GM21717 (cell line): Measurements from ENCODE around the gene TUBGCP6.

Experiments used
- ATAC-seq: cut with Tn5 transposase; IDR thresholded peaks from one replicate; pipeline ENCODE4 v1.9.1; 2021; ENCODE audit warnings: mild to moderate bottlenecking, moderate library complexity; ENCODE audit not compliant: unreplicated experiment

TUBGCP6 gene

DNA sequence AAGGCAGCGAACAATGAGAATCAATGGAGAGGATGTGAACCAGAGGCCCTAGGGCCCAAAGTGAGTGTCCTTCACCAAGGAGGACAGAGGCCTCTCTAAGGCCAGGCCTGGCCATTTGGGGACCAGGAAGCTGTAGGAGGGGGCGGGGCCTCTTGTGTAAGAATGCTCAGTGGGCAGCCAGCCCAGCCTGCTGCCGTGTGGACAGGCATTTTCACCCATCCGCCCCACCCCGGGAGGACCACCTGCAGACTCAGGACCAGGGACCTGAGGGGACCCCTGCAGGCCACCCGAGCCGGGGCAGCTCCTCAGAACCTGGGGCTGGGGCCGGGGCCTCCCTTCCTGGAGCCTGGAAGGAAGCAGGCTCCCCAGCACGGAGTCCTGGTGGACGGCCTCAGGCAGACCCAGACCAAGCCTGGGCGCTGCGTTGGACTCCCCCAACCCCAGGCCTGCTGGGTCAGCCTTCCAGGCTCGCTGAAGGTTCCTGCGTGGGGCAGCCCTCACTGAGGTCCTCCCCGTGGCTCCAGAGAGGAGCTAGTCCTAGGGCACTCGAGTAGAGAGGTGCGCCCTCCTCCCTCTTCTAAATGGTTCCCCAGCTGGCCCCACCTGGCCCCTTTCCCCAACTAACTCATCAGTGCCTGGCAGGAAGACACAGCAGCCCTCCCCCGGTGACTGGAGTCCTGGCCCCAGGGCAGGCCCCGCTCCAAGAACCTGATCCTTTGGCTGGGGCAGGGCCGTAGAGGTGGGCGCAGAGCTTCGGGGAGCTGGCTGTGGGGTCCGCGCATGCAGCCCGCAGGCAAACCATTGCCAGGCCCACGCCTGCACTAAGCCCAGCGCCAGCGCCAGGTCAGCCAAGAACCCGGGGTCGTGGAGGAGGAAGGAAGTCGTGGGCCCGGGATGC, 60.6 kb downstream of the TUBGCP6 start:
- no peak for ATAC-seq

DNA sequence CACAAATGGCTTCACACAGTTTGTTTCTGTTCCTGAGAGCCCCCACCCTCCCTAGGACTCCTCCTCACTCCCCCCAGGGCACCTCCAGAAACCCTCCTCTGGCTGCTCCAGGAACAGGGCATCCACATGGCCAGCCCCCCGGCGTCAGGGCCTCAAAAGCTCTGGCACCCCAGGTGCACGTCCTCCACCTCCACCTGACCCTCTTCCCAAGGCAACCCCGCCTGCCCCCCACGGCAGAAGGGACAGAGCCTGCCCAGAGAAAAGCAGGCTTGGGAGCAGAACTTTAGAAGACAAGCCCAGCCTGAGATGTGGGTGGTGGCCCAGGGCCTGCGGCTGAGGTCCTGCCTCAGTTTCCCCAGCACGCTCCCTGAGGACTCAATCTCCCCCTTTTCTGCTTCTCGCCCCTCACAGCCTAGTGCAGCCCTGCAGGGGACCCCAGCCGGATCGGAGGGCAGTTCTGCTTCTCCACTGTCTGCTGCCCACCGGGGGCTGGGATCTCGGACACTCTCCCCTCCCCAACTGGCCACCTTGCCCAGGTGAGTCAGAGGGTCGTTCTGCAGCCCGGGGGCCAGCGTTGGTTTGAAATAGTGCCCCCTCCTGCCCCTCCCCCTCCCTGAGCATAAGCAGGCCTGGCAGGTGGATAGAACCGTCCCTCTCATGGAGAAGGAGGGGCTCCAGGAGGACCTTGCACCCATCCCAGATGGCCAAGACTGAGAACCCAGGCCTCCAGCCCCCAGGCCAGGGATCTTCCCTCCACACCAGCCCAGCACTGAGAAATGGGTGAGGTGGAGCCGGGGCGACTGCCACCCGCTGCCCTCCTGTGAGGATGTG, 61.5 kb downstream of the TUBGCP6 start:
- ATAC-seq, result no peak

DNA sequence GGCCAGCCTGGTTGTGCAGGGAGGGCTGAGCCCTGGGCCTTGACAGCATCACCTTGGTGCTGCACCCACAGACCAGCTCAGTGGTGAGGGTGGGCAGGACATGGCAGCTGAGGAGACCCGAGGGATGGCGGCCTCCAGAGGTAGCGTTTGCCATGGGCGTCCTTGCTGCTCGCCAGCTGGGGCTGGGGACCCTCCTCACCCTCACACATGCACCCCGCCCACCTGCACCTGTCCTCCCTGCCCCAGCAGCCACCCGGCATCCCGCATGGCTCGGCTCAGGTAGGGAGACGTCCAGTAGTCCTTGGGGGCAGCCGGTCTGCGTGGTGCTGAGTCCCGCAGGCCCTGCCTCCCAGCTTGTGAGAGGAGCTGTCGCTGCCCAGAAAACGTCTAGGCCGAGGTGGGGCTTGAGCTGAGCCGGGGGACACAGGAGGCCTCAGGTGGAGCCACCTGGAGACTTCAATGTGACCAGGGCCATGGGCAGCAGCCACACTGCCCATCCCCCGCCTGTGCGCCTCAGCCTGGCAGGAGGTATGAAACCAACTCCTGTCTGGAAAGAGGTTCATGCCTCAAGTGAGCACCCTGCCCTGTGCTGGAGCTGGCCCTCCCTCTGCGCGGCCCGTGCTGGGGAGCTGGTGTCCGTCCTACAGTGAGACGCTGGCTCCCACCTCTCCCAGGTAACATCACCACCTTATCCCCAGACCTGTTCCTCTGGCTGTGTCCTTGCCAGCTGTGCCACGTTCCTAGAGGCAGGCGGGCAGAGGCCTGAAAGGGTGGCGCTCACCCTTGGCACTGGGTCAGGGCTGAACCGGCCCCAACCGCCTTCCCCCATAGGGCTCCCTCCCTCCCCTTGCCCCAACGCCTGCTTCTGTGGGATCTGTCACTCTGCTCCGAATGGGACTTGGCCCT, 62.4 kb downstream of the TUBGCP6 start:
- no peak for ATAC-seq

DNA sequence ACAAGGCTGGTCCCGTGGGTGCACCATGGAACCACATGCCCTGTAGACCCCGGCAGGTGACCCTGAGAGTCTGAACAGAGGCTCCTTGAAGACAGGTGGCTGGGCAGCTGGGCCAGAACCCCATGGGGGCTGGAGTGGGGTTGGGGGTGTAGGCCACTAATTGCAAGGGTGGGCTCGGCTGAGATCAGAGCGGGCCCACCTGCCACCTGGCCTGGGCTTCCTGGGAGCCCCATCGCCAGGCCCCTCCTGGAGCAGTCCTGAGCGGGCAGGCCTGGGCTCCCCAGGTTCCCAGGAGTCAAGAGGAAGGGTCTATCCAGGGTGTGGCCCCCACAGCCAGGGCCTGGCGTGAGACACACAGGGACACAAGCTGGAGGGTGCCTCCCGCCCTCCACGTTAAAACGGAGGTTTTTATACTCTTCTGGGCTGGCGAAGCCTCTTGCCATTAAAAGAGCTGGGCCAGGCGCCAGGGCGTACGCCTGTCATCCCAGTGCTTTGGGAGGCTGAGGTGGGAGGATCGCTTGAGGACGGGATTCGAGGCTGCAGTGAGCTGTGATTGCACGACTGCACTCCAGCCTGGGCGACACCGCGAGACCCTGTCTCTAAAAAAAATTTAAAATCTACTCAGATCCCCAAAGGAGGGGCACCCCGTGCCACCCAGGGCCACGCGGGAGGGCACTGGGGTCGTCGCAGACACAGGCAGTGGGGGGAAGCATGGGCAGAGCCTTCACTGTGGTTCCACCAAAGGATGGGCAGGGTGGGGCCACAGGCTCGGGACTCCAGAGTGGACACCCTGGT, 63.9 kb downstream of the TUBGCP6 start:
- ATAC-seq, result no peak

DNA sequence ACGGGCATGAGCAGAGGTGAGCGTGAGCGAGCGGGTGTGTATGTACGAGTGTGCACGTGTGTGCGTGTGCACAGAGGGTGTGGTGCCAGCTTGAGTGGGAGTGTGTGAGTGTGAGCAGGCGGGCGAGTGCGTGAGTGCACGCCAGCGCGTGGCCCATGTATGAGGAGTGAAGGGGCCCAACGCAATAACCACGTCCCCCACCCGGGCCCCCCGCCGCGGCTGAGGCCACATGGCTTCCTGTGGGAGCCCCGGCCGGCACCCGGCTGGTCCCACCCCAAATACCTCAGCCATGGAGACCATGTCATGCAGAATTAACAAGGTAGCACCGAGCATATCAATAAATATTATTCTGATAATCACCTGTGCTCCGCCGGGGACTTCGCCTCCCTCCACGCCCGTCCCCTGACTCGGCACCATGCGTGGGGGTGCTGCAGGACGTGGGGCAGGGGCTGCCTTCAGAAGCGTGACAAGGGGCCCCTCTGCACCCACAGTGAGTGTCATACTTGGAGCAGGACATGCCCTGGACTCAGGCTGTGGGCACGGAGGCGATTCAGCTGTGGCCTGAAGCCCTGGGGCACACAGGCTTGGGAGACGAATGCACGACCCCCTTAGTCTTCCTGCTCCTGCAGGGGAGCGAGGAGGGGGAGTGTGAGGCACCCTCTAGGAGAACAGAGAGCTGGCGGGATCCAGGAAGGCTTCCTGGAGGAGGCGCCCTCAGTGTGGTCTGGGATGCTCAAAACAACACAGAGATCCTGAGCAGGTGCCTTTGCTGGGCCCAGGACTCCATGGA, 64.7 kb downstream of the TUBGCP6 start:
- no peak for ATAC-seq

DNA sequence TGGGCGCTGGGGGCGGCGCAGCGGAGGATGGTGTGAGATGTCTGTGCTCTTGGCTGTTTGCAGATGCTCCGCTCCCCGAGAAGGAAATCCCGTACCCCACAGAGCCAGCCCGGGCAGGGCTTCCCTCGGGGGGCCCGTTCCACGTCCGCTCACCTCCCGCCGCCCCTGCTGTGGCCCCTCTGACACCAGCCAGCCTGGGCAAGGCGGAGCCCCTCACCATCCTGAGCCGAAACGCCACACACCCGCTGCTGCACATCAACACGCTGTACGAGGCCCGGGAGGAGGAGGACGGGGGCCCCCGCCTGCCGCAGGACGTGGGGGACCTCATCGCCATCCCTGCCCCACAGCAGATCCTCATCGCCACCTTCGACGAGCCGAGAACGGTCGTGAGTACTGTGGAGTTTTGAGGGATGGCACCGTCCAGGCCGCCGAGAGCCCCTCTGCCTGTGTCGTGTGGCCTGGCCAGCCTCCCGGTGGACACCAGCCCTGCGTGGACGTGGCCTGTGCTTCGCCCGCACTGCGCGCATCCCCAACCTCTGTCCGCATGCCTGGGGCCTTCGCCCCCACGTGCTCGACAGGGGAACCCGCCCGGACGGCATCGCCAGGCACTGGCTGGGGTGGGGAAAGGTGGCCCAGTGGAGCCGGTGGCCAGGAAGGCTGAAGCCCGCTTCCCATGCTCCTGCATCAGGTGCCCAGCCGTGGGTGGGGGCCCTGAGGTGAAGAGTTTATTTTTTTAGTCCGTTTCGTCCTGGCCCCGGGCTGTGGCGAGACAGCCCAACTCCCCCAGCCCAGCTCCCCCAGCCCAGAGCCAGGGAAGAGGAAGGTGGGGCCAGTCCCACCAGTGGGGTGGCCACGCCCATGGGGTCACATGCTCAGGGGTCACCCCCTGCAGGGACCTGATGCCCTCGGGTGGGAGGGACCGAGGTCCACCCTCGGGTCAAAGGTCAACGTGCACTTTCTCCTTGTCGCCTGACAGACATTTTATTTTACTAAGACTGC, 65.7 kb downstream of the TUBGCP6 start:
- no peak for ATAC-seq

DNA sequence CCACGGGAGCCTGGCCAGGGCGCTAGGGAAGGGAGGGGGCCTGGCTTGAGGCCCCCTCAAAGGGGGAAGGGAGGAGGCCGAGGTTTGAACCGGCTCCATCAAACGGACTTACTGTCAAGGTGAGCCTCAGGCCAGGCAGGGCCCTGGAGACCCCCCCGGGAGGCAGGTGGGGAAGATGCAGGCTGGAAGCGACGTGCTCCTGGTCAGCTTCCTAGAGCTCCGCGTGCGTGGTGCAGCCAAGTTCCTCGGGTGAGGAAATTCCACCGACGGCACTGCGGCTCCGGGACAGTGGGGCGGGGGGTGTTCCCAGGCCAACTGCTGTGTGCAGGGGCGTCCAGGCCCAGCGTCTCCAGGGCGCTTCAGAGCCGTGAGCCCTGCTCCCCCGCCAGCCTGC, 66.4 kb downstream of the TUBGCP6 start:
- no peak for ATAC-seq

DNA sequence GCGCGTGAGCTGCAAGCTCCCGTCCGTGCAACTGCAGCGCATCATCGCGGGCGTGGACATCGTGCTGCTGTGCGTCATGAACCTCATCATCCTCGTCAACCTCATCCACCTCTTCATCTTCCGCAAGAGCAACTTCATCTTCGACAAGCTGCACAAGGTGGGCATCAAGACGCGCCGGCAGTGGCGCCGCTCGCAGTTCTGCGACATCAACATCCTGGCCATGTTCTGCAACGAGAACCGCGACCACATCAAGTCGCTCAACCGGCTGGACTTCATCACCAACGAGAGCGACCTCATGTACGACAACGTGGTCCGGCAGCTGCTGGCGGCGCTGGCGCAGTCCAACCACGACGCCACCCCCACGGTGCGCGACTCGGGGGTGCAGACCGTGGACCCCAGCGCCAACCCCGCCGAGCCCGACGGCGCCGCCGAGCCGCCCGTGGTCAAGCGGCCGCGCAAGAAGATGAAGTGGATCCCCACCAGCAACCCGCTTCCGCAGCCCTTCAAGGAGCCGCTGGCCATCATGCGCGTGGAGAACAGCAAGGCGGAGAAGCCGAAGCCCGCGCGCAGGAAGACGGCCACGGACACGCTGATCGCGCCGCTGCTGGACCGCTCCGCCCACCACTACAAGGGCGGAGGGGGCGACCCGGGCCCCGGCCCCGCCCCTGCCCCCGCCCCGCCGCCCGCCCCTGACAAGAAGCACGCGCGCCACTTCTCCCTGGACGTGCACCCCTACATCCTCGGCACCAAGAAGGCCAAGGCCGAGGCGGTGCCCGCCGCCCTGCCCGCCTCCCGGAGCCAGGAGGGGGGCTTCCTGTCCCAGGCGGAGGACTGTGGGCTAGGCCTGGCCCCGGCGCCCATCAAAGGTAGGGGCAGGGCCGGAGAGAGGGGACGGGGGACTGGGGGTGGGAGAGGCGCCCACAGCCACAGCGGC, 67.0 kb downstream of the TUBGCP6 start:
- no peak for ATAC-seq

DNA sequence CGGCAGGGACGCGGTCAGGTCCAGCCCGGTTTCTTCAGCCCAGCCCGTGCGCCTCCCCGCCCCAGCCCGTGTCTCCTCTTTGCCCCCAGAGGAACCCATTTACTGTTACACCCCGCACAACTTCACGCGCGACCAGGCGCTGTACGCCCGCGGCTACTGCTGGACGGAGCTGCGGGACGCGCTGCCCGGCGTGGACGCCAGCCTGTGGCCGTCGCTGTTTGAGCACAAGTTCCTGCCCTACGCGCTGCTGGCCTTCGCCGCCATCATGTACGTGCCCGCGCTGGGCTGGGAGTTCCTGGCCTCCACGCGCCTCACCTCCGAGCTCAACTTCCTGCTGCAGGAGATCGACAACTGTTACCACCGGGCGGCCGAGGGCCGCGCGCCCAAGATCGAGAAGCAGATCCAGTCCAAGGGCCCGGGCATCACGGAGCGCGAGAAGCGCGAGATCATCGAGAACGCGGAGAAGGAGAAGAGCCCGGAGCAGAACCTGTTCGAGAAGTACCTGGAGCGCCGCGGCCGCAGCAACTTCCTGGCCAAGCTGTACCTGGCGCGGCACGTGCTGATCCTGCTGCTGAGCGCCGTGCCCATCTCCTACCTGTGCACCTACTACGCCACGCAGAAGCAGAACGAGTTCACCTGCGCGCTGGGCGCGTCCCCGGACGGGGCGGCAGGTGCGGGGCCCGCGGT, 67.8 kb downstream of the TUBGCP6 start:
- no peak for ATAC-seq

DNA sequence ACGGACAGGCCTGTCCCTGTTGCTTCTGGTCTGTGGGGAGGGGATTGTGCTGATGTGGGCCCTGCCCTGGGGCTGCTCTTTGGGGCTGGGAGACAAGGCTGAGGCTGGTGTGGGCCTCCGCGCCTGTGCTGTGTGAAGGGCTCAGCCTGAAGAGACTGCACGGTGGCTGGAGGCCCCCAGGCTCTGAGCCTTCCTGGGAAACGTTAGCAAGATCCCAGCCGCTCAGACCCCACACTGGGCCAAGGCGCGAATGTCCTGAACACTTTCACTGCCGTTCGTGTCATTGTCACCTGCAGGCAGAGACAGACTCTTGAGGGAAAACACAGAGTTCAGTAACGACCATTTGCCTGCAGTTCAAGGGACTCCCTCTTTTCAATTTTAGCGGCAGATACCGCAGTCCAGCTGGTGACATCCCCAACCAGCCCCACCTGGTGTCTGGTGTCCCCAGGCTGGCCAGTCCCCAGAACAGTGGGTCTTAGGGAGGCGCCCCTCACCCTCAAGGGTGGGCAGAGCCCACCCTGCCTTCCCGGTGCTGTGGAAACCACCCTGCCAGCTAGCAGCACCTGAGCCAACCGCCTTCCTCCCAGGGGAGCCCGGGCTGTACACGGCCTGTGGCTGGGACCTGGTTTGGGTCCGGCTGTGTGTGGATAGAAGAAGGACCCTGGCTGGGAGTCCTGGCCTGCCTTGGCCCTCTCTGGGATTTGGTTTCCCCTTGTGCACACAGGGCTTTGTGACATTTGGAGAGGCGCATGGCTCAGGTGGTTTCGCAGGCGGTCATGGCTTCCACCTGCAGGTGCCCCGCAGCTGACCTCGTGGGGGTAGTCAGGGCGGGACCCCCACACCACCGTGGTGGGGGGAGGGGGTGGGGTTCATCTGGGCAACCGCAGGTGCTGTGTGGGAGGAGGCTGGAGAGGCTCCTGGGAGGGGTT, 68.6 kb downstream of the TUBGCP6 start:
- ATAC-seq, result no peak

DNA sequence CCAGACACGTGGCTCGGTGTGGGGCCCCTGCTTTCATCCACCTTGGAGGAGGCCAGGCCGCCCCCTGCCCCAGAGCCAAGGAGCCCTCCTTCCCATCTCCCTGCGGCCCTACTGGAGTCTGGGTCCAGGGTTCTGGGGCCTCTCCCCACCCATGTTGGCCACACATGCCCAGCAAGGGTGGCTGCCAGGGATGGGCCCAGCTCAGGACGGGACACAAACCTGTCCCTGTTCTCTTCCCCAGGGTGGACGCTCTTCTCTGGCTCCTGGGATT, 69.7 kb downstream of the TUBGCP6 start:
- no peak for ATAC-seq

DNA sequence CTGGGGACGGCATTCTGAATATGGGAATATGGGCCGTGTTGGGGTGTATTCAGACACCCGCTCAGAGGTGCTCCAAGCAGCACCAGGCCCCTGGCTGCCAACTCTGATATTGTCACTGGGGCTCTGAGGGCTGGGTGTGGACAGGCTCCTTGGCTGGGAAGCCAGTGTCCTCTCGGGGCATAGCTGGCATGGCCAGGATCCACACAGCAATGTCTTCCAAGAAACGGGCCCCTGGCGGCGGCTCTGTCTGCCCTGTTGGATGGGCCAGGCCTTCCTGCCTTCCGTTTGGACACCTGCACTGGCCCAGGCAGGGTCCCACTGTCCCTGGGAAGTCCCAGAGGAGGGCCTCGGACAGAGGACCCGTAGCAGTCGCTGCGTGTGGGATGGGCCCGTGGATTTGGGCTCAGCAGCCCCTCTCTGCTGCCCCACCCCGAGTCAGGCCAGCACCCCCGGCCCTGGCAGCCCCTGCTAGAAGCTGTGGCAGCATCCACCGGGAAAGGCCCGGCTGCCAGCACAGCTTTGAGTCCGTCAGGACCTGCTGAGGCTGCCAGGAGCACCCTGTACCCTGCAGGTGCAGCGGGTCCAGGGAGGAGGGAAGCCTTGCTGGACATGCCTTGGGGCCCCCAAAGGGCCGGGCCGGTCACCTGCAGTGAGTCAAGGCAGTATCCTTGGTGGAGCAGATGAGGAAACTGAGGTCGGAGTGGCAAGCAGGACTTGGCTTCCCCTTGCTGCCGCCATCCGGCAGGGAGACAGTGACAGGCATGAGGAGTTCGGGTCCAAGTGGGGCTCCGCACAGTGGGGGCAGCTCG, 70.2 kb downstream of the TUBGCP6 start:
- ATAC-seq, result no peak

DNA sequence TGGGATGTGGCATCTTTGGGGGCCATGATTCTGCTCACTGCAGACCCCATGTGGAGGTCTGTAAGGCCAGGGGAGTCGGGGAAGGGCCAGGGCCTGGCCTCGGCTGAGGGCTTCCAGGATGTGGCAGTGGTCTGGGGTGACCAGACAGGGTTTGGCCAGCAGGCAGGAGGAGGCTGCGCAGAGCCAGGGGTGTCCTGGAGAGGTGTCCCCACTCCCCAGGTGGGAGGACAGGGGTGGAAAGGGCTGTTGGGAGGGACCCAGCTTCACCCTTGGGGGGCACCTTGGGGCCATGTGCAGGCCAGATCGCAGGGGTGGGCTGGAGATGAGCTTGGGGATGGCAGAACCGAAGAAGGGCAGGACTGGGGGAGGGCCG, 70.9 kb downstream of the TUBGCP6 start:
- ATAC-seq, result no peak

DNA sequence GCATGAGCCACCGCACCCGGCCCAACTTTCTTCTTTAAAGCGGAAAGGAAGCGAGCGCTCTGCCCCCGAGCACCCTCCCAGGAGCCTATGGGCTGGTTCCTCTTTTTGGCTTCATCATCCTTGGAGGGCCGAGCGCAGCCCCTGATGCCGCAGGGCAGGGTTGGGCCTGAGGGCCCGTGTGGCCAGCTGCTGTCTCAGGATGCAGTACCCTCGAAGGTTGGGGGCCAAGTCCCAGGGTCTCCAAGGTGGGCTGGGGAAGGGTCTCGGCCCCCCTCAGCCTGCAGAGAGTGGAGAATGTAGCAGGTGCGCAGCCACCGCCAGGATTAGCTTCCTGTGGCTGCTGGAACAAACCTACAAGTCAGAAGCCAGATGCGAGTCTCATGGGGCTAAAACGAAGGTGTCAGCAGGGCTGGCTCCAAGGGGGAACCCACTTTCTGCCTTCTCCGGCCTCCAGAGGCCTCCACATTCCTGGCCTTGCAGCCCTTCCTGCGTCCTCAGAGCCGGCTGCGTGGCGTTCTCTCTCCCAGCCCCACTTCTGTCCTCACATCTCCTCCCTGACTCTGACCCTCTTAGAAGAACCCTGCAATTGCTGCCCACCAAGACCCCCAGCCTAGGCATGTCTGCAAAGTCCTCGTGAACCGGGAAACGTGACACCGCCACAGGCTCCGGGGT, 71.4 kb downstream of the TUBGCP6 start:
- ATAC-seq, result no peak
